Measurements from ENCODE around the gene CCDC12. TPM values are rescaled to one million over a fixed set of nuclear protein-coding genes. Genes with fewer than 3 reads are reported as not detected.

CCDC12 gene
- total and polyA plus RNA-seq, 2 of the 13 experiments (the other 11 are each of a cell fraction or from before 2014, with no cell fraction given): 30.1 to 49.5 TPM

DNA sequence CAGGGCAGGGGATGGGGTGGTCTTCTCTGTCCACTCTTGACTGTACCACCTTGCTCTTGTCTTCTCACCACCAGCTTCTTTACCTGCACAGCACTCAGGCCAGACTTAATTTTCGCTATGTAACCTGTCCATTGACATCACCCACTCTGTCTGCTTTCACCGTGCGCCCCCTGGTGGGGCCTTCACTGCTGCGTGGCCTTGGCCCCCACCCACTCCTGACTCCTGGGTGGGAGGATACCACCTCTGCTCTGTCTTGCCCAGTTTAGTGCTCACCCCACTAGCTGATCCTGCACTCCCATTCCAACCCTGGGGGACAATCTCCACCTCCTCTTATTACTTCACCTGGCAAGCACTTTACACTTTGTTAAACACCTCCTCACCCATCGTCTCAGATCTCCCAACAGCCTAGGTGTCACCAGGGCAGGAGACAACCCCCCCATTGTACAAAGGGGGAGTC lies 81.3 kb downstream of the CCDC12 start (continued):
- TF ChIP-seq, protein P1, sequence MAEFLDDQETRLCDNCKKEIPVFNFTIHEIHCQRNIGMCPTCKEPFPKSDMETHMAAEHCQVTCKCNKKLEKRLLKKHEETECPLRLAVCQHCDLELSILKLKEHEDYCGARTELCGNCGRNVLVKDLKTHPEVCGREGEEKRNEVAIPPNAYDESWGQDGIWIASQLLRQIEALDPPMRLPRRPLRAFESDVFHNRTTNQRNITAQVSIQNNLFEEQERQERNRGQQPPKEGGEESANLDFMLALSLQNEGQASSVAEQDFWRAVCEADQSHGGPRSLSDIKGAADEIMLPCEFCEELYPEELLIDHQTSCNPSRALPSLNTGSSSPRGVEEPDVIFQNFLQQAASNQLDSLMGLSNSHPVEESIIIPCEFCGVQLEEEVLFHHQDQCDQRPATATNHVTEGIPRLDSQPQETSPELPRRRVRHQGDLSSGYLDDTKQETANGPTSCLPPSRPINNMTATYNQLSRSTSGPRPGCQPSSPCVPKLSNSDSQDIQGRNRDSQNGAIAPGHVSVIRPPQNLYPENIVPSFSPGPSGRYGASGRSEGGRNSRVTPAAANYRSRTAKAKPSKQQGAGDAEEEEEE (CRISPR knock-in tag; IDR thresholded peaks at IDR 0.05; ENCODE audit: borderline replicate concordance): no peak
- TF ChIP-seq, protein P2, sequence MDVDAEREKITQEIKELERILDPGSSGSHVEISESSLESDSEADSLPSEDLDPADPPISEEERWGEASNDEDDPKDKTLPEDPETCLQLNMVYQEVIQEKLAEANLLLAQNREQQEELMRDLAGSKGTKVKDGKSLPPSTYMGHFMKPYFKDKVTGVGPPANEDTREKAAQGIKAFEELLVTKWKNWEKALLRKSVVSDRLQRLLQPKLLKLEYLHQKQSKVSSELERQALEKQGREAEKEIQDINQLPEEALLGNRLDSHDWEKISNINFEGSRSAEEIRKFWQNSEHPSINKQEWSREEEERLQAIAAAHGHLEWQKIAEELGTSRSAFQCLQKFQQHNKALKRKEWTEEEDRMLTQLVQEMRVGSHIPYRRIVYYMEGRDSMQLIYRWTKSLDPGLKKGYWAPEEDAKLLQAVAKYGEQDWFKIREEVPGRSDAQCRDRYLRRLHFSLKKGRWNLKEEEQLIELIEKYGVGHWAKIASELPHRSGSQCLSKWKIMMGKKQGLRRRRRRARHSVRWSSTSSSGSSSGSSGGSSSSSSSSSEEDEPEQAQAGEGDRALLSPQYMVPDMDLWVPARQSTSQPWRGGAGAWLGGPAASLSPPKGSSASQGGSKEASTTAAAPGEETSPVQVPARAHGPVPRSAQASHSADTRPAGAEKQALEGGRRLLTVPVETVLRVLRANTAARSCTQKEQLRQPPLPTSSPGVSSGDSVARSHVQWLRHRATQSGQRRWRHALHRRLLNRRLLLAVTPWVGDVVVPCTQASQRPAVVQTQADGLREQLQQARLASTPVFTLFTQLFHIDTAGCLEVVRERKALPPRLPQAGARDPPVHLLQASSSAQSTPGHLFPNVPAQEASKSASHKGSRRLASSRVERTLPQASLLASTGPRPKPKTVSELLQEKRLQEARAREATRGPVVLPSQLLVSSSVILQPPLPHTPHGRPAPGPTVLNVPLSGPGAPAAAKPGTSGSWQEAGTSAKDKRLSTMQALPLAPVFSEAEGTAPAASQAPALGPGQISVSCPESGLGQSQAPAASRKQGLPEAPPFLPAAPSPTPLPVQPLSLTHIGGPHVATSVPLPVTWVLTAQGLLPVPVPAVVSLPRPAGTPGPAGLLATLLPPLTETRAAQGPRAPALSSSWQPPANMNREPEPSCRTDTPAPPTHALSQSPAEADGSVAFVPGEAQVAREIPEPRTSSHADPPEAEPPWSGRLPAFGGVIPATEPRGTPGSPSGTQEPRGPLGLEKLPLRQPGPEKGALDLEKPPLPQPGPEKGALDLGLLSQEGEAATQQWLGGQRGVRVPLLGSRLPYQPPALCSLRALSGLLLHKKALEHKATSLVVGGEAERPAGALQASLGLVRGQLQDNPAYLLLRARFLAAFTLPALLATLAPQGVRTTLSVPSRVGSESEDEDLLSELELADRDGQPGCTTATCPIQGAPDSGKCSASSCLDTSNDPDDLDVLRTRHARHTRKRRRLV (CRISPR knock-in tag; IDR thresholded peaks at IDR 0.05): no peak
- TF ChIP-seq ETV5 (CRISPR knock-in tag; IDR thresholded peaks at IDR 0.05; ENCODE audit: borderline replicate concordance): no peak
- TF ChIP-seq STAG1 (CRISPR knock-in tag; IDR thresholded peaks at IDR 0.05): peak; percentile 89
- no peak for TF ChIP-seq ZNF180 (CRISPR knock-in tag; IDR thresholded peaks at IDR 0.05; ENCODE audit: borderline replicate concordance, low read depth)
- TF ChIP-seq MAZ (IDR thresholded peaks at IDR 0.05; ENCODE audit: borderline replicate concordance, low read depth, low read length): peak; percentile 80; the same call in 1 of the 2 replicates
- no peak for TF ChIP-seq MAZ (CRISPR knock-in tag; IDR thresholded peaks at IDR 0.05; ENCODE audit: low read depth)
- TF ChIP-seq, protein P3, sequence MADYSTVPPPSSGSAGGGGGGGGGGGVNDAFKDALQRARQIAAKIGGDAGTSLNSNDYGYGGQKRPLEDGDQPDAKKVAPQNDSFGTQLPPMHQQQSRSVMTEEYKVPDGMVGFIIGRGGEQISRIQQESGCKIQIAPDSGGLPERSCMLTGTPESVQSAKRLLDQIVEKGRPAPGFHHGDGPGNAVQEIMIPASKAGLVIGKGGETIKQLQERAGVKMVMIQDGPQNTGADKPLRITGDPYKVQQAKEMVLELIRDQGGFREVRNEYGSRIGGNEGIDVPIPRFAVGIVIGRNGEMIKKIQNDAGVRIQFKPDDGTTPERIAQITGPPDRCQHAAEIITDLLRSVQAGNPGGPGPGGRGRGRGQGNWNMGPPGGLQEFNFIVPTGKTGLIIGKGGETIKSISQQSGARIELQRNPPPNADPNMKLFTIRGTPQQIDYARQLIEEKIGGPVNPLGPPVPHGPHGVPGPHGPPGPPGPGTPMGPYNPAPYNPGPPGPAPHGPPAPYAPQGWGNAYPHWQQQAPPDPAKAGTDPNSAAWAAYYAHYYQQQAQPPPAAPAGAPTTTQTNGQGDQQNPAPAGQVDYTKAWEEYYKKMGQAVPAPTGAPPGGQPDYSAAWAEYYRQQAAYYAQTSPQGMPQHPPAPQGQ (CRISPR knock-in tag; IDR thresholded peaks at IDR 0.05; ENCODE audit: borderline replicate concordance): no peak
- no peak for TF ChIP-seq EP300 (IDR thresholded peaks at IDR 0.05; ENCODE audit: low read depth in 2 of 2, low read length in 2 of 2)
- TF ChIP-seq EP300 (CRISPR knock-in tag; IDR thresholded peaks at IDR 0.05; ENCODE audit: borderline replicate concordance): no peak
- TF ChIP-seq ZNF207 (IDR thresholded peaks at IDR 0.05; ENCODE audit: borderline replicate concordance): no peak
- no peak for TF ChIP-seq KLF15 (CRISPR knock-in tag; IDR thresholded peaks at IDR 0.05; ENCODE audit: borderline replicate concordance)
- TF ChIP-seq NRL (CRISPR knock-in tag; IDR thresholded peaks at IDR 0.05; ENCODE audit: borderline replicate concordance): no peak
- TF ChIP-seq HOXA3 (CRISPR knock-in tag; IDR thresholded peaks at IDR 0.05): no peak
- TF ChIP-seq SMC3 (IDR thresholded peaks at IDR 0.05; ENCODE audit: low read length): peak; percentile 81
- peak; percentile 17; the same call in 1 of the 2 replicates for TF ChIP-seq GATAD2A (CRISPR knock-in tag; IDR thresholded peaks at IDR 0.05)
- TF ChIP-seq, protein P4, sequence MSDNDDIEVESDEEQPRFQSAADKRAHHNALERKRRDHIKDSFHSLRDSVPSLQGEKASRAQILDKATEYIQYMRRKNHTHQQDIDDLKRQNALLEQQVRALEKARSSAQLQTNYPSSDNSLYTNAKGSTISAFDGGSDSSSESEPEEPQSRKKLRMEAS (IDR thresholded peaks at IDR 0.05): 0 out of 2 replicates have a peak, but pooled peaks have one; percentile 5
- TF ChIP-seq TBL1XR1 (IDR thresholded peaks at IDR 0.05; ENCODE audit: borderline replicate concordance, low read length, partially characterized antibody): no peak
- TF ChIP-seq ZNF776 (CRISPR knock-in tag; IDR thresholded peaks at IDR 0.05): no peak
- no peak for TF ChIP-seq HOXD1 (CRISPR knock-in tag; IDR thresholded peaks at IDR 0.05)
- no peak for TF ChIP-seq ZNF570 (CRISPR knock-in tag; IDR thresholded peaks at IDR 0.05; ENCODE audit: borderline replicate concordance)
- no peak for TF ChIP-seq MBNL3 (CRISPR knock-in tag; conservative IDR thresholded peaks at IDR 0.05)
- no peak for TF ChIP-seq RXRA (CRISPR knock-in tag; IDR thresholded peaks at IDR 0.05)
